ELF-1 (cell line): ENCODE data around the gene DSP.
A peak's percentile ranks its signal among the peaks of the same experiment; 100 is the strongest.

Source experiments
- DNase-seq: peaks from one replicate; pipeline ENCODE4 v3.0.0-alpha.2; 2016; ENCODE audit warnings: low read depth, low spot score

Gene DSP, protein sequence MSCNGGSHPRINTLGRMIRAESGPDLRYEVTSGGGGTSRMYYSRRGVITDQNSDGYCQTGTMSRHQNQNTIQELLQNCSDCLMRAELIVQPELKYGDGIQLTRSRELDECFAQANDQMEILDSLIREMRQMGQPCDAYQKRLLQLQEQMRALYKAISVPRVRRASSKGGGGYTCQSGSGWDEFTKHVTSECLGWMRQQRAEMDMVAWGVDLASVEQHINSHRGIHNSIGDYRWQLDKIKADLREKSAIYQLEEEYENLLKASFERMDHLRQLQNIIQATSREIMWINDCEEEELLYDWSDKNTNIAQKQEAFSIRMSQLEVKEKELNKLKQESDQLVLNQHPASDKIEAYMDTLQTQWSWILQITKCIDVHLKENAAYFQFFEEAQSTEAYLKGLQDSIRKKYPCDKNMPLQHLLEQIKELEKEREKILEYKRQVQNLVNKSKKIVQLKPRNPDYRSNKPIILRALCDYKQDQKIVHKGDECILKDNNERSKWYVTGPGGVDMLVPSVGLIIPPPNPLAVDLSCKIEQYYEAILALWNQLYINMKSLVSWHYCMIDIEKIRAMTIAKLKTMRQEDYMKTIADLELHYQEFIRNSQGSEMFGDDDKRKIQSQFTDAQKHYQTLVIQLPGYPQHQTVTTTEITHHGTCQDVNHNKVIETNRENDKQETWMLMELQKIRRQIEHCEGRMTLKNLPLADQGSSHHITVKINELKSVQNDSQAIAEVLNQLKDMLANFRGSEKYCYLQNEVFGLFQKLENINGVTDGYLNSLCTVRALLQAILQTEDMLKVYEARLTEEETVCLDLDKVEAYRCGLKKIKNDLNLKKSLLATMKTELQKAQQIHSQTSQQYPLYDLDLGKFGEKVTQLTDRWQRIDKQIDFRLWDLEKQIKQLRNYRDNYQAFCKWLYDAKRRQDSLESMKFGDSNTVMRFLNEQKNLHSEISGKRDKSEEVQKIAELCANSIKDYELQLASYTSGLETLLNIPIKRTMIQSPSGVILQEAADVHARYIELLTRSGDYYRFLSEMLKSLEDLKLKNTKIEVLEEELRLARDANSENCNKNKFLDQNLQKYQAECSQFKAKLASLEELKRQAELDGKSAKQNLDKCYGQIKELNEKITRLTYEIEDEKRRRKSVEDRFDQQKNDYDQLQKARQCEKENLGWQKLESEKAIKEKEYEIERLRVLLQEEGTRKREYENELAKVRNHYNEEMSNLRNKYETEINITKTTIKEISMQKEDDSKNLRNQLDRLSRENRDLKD (N-terminal part only)

DNA sequence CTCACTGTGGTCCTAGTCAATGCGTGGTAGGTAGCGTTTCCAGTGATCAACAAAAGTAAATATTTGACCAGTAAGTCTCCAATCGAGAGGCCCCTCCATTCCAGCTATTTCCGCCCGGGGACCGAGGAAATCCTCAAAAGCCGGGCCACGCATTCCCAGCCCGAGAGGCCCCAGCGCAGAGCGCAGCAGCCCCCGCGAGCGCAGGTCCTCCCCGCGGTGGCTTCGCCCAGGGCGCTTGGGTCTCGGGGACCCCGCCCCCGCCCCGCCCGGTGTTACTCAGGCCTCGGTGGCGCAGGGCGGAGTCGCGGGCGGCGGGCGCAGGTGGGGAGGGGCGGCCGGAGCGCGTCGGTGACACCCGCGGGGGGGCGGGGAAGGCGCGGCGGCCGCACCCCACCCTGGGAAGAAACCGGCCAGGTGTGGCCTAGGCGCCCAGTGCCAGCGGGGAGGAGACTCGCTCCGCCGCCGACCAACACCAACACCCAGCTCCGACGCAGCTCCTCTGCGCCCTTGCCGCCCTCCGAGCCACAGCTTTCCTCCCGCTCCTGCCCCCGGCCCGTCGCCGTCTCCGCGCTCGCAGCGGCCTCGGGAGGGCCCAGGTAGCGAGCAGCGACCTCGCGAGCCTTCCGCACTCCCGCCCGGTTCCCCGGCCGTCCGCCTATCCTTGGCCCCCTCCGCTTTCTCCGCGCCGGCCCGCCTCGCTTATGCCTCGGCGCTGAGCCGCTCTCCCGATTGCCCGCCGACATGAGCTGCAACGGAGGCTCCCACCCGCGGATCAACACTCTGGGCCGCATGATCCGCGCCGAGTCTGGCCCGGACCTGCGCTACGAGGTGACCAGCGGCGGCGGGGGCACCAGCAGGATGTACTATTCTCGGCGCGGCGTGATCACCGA, at the start of gene DSP:
DSP (plus strand) TSS at position 497 of the 890 bp plus-strand sequence; CDS start at position 742, 245 bp downstream.
- peak; percentile 85 for DNase-seq

DNA sequence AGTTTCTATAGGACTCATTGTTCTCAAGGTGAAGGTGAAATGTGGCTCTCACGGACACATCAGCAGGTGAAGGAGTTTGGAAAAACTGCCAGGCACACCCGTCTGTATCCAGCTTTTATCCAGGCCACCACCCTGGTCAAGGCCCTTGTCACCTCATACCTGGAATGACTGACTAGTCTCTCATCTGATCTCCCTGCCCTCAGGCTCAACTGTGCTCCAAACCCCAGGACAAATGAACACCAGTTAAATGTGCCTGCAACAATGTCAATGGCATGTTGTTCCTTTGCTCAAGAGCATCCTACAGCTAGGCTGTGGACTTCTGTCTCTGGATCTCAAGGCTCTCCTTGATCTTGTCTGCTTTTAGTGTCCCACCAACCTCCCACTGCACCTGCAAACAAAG, 47.6 kb upstream of the DSP start:
- no peak for DNase-seq

DNA sequence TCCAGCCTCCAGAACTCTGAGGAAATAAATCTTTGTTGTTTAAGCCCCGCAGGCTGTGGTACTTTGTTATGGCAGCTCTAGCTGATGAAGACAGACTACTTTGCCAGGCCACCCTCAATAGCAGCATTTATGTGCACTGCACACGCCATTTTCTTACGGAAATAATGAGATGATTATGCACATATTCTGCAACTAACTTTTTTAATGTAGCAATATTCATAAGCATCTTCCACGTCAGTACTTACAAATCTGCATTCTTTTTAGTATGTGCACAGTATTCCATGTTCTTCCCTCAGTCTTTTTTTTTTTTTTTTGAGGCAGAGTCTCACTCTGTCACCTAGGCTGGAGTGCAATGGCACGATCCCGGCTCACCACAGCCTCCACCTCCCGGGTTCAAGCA, 46.8 kb upstream of the DSP start:
- DNase-seq = no peak

DNA sequence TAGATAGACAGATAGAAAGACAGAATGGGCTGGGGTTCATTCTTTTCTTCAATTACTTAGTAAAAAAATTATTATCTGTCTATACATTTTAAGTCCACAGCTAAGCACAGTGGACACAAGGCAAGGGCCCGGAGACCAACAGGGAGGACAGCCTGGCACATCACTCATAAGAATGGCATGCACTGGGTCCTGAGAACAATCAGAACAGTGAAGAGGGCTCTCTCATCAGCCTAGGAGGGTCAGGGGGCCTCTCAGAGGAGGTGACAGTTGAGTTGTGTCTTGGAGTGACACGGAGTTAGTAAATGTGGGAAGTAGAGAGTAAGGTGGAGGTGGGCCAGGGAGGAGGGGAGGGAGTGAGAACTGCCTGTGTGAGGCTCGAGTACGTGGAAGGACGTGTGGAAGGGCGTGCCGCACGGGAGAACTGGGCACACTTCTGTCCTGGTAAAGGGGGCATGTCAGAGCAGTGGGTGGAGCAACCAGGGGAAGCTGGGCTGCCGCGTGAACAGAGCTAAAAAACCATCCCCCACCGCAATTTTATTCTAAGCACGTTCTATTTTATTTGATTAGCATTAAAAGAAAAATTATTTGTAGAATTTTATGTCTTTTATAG, 45.1 kb upstream of the DSP start:
- DNase-seq = no peak

DNA sequence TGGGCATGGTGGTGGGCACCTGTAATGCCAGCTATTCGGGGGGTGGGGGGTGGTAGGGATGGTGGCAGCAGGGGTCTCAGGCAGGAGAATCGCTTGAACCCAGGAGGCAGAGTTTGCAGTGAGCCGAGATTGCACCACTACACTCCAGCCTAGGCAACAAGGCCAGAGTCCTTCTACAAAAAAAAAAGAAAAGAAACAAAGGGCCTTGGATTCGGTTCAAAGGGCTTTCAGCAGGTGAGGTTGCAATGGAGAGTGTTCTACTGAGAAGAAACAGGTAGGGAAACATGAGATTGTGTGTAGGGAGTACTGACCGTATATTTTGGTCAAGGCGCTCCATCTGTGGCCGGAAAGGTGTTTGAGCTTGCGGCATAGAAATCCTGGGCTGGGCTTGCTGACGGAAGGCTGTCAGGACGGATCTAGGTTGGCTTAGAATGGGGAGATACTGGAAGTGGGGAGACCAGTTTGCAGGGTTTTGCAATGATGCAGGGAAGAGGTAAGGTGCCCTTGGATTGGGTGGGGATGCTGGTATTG, 40.7 kb upstream of the DSP start:
- DNase-seq = no peak

DNA sequence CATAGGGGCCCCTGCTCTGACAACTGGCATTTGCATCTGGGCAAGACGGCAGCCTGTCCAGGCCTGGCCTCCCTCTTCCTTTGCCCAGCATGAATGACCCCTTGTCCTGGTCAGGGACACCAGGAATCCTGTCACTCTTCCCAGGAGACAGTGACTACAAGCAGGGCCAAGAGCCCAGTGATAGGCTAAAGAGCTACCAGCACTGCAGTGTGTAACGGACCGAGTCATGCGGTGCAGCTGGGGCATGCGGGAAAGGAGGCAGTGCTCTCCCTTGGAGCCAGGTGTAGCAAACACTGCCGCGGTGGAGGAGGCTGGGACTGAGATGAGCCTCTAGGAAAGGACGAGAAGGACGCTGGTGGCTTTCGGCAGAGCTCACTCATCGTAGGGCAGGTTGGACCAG, 38.7 kb upstream of the DSP start:
- peak; percentile 33 for DNase-seq

DNA sequence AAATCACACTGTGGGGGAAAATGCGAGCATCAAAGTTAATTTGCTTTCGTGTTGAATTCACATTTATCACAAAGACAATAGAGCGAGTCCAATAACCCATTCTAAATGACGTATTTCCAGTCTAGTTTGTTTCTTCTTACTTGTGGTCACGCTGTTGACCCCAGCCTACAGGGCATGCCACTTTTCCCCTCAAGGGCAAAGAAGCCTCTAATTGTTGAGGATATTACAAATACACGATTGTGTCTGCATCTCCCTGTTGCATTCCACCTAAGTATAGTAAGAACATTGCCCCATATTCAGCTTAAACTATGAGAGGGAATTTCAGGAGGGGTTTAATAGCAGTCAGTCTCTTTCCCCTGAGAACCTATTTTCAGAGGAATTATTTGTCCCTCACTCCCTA, 37.4 kb upstream of the DSP start:
- DNase-seq = no peak

DNA sequence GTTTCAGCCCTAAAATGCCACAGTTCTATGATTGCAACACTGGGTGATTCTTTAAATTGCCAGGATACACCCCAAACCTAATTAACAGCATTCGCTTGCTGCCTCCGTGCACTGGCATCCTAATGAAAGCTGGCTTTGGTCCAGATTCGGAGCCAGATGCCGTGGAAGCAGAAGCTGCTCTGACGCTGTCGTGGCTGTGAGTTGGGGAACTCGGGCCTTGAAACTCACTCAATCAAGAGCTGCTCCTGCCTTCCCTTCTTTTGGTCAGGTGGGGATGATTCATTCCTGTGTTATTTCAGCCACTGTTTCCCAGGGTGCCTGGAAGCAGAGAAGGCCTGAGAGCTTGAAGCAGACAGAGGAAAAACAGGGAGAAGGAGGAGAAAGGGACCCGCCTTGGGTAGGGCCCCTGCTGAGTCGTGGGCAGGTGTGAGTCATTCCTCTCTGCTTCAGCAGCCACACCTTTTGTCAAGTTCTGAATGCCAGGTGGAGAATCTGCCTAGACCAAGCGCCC, 36.2 kb upstream of the DSP start:
- DNase-seq = peak; percentile 96

DNA sequence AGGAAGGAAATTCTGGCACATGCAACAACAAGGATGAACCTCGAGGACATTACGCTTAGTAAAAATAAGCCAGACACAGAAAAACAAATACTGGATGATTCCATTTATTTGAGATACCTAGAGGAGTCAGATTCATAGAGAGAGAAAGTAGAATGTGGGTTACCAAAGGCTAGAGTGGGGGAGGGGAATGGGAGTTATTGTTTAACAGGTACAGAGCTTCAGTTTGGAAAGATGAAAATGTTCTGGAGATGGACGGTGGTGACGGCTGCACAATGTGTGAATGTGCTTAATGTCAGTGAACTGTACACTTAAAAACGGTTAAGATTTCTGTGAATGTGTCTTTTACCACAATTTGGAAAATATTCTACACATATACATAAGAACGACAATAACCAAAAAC, 33.9 kb upstream of the DSP start:
- DNase-seq = no peak

DNA sequence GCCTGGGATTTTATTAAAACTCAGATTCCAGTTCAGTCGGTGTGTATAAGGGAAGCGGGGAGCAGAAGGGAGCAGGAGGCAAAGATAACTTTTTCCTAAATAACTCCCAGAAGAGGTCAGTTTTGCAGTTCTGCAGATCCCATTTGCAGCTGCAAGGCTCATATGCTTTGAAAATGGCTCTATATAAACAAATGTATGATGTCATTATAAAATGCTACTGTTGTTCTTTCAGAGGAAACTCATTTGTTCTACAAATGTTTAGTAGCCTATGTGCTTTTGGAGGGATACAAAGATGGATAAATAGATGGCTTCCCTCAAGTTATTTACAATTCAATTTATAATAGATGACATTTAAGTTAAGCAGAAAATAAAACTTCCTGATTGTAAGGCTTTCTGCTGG, 29.2 kb upstream of the DSP start:
- DNase-seq = no peak

DNA sequence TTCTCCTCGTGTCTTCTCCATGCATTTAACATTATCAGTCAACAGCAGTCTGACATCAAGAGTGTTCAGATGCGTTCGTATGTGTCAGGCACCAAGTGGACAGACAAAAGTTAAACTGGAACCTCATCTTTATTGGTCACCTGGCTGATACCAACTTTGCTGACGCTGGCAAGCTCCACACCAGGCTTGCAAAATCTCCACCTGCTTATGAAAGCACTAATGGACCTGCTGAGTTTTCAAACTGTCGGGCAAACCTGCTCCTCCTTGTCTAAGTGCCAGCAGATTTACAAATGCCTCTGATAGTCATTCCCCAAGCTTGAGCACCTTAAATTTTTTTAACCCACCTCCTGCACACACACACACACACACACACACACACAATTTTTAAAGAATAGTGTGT, 27.9 kb upstream of the DSP start:
- DNase-seq = no peak

DNA sequence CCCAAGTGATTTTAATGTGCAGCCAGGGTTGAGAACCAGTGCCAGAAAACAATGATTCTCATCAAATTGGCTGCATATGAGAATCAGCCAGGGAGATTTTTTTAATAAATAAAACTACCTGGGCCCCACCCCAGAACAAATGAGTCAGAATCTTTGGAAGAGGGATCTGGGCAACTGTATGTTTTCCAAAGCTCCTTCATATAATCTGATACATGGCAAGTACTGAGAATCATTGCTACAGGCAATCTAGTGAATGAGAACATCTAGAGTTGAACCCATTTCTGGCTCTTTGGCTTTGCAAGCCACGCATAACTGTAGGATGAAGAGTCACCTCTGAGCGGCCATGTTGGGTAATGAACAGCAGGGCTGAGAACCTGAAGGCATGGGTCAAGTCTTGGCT, 26.1 kb upstream of the DSP start:
- no peak for DNase-seq

DNA sequence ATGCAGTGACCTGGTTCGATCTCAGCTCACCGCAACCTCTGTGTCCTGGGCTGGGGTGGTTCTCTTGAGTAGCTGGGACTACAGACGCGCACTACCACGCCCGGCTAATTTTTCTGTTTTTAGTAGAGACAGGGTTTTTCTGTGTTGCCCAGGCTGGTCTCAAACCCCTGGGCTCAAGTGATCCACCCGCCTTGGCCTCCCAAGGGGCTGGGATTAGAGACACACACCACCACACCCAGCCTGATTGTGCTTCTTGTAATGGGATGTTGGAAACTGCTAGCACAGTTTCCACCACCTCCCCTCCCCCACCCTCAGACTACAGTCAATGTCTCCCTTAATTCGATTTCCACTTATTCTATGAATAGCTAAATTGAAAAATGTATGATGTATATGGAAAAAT, 22.6 kb upstream of the DSP start:
- DNase-seq = peak; percentile 4

DNA sequence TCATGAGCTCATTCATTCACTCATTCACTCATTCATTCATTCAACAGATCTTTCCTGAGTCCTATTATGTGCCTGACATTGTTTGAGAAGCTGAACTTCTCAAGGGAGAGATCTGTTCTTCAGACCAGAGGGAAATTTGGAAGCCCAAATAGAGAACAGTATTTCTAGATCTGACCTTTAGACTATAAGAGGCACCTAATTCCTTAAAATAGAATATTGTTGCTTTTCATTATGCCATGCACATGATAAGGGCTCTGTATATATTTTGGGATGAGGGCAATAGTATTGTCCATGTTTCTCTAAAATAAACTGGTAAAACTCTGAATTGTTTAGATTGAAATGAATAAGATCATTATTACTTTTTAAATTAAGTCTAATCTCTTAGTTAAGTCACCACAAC, 18.6 kb upstream of the DSP start:
- DNase-seq = no peak

DNA sequence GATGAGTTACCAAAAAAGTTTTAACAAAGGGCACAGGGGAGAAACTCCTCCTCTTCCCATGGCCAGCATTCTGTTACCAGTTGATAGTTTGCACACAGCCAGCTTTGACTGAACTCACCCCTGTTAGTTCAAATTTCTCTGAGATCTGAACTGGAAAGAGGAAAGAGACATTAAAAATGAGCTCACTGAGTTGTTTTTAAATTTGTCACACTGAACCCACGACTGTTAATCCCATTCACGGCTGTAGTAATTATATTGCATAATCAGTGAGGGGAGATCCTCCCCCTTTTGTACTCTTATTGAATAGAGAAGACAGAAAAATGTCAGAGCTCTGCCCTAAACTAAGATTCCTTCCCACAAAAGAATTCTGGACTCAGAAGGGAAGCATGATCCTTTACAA, 17.5 kb upstream of the DSP start:
- DNase-seq = no peak

DNA sequence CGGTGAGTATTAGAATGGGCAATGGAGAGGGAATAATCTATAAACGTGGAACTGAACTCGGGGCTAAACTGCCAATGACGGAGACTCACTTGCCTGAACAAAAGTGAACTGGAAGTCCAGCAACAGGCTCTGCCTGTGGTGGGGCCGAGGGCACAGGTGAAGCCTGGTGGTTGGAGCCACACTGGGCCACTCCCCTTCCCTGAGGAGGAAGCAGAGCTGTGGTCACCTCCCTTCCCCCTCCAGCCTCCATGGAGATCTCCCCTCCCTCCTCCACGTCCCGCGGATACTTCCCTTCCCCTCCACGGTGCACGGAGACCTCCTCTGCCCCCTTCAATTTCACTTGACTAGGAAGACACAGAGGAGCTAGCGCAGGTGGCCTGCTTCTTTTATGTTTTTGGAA, 14.7 kb upstream of the DSP start:
- DNase-seq = peak; percentile 8

DNA sequence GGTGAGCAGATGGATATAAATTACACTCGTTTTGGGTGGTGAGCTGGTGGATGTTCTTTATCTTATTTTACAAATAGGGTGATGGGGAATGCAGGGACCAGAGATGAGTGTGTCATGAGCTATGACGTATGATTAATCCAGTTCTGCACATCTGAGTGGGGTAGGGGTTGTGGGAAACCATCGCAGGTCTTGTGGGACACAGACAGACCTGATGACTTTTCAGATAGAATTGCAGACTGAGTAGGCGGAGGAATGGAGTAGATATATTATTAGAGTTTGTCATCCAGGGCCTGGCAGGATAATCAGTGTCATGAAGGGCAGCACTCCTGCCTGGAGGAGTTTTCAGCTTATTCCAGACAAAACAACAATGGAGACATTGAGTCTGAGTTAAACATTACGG, 12.9 kb upstream of the DSP start:
- DNase-seq = no peak

DNA sequence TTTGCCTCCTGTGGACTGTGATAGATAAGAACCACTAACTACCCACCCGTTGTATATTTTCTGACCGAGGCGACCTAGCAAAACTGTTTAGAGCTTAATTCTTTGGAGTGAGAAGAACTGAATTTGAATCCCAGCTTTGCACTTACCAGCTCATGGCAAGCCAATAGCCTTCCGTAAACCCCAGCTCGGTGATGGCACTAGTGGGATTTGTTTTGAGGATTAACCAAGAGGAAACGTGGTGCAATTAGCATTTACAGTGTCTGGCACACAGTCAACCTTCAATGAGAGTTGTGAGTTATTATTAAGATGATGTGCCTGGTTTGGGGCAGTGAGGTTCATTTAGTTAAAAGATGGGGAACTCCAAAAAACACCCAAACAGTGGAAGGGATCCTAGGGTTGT, 12.3 kb upstream of the DSP start:
- no peak for DNase-seq

DNA sequence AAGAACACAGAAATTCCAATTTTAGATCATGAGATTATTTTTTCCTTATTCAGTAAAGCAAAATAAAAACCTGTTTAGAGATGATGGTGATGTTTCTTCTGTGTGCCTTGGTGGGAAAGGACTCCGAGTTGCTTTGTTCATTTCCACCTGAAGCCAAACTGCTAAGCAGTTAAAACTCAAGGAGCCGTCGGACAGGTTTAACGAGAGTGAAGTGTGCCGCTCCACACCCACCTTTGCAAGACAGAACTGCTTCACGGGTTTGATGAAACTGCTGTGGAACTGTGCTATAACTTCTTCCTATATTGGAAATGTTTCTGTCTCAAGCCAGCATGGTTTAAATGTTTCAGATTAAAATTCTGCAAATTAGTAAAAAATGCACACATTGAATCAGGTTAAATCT, 9.2 kb upstream of the DSP start:
- peak; percentile 73 for DNase-seq

DNA sequence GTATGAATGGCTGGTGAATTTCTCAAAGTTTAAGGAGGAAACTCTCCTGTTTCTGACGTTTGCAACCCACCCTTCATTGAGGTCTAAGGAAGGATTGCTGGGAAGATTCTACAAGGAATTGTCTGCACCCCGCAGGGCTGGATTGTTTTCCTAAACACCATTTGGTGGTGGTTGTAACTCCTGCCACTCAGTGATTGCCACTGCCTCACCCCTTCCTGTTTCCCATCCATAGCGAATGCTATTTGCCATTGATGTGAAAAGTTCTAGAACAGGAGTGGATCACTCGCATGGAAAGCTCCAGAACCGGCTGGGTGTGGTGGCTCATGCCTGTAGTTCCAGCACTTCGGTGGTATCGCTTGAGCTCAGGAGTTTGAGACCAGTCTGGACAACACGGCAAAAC, 8.7 kb upstream of the DSP start:
- peak; percentile 62 for DNase-seq
